ENCODE results near the gene LRRN4. TPM values are rescaled to one million over a fixed set of nuclear protein-coding genes. Genes with fewer than 3 reads are reported as not detected.
"Not testable (repeated sequence)": the region's sequence is repeated elsewhere in the genome, so short reads cannot be mapped to it uniquely, and the experiment has no call there.

The LRRN4 gene
- polyA plus RNA-seq, 1 donor: 0.19 TPM

DNA sequence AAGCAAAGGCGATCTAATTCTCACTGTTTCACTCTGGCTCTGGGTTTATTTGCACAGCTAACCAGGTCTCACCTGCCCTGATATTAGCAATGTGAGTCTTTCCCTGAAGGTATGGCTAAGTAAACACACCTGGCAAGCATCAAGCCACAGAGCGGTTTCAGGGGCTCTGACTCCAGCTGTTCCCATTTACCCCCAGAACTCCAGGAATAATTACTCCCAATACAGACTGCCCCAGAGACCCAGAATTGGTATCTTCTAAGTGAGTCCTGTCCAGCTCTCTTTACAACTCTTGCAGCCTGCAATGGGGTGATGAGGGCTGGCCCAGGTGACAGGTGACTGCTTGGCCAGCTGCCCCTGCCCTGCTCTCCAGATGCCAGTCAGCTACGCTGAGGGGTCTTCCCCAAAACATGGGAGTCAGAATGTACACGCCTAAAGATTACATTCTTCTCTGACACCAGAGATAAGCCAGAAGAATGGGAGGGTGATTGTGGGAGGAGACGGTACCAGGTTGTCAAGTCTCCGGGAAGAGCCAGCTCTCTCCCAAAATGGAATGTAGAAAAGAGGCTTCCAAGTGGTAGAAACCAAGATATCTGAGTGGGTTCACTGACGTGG is 4.9 kb upstream of the LRRN4 start:
- no peak for DNase-seq (ENCODE audit: low read depth)

DNA sequence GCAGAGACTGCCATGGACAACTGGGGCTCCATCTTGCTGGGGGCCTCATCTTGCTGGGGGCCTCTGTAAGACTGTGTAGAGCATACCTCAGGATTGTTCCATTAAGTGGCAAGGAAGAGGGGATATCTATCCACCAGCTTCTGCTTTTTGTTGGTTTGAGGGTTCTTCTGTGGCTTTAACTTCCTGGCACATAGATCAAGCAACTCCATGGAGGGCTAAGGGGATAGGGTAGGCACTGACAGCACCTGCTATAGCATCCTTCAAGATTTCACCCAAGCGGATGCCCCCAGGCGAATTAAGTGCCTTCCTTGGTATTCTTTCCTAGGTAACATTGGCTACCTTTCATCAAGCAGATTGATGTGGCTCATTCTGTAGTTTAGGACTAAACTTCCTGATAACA is 3.8 kb upstream of the LRRN4 start:
- no peak for DNase-seq (ENCODE audit: low read depth)

DNA sequence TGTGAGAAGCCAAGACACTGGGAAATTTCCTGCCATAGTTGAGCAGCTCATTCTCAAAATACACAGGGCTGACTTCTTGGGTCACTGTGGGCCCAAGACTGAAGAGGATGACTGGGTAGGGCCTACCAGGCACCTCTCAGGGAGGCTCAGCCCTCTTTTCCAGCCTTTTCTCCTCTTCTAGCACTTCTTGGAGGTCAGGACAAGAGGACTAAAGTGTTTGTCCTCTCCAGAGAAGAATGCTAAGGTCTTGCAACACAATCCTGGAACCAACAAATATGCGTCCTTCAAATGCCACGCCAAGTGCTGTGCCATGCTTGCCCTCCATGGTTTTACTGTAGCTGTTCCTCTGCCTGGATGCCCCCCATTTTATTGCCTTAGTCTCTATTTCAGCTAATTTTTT is 3.3 kb upstream of the LRRN4 start:
- DNase-seq (ENCODE audit: low read depth): no peak

DNA sequence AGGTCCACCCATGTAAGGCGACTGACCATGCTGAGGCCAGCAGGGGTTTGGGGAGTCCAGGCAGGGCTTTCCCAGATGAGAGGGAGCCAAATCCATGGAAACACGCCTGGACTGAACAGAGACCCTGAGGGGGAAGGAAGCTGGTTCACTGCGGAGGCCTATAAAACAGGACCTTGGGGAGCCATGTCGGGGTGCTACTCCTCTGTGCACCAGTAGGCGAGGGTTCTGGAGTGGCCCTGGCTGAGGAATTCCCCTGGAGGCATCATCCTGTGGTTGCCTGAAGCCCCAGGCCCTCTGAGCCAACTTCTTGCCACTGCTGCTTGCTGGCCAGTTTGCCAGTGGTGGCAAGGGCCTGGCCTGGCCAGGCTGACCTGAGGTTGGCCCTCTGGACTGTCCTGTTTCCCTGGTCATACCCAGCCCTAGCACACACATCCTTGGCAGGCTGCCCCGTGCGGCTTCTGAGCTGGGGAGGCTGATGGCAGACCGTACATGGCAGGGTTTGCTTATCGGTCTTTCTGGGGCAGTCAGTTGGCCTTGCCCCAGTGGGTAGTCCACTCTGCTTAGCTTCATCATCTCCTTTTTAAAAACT is 2.2 kb upstream of the LRRN4 start:
- DNase-seq (ENCODE audit: low read depth): no peak

DNA sequence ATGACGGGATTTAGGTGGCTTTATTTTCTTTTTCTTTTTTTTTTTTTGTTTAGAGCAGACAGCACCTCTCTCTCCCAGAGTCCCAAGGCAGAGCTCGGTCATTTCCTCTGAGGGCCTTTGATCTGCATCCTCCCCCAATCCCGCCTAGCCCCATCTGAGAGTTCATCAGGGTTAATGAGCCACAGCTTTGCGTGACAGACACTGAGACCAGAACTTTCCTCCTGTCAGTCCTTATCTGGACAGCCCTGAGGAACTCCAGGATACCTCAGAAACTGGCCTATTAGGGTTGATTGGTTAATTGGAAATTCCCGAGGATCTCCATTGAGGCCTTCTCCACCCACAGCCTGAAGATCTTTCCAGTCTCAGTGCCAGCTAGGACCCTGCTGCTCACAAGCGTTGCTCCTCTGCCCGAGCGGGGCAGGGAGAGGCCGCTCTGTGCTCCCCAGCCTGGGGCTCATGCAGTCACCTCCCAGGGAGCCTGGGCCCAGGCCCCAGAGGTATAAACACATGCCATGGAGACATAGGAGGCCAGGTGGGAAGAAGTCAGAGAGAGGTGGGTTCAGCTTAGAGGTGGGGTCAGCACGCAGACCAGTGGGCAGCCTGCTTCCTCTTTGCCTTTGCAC is 1.4 kb upstream of the LRRN4 start:
- DNase-seq (ENCODE audit: low read depth): no peak

DNA sequence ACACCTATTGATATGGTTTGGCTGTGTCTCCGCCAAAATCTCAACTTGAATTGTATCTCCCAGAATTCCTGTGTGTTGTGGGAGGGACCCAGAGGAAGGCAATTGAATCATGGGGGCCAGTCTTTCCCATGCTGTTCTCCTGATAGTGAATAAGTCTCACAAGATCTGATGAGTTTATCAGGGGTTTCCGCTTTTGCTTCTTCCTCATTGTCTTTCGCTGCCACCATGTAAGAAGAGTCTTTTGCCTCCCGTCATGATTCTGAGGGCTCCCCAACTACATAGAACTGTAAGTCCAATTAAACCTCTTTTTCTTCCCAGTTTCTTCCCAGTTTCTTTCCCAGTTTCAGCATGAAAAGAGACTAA is 810 bp upstream of the LRRN4 start:
- not testable (repeated sequence) for DNase-seq (ENCODE audit: low read depth)

DNA sequence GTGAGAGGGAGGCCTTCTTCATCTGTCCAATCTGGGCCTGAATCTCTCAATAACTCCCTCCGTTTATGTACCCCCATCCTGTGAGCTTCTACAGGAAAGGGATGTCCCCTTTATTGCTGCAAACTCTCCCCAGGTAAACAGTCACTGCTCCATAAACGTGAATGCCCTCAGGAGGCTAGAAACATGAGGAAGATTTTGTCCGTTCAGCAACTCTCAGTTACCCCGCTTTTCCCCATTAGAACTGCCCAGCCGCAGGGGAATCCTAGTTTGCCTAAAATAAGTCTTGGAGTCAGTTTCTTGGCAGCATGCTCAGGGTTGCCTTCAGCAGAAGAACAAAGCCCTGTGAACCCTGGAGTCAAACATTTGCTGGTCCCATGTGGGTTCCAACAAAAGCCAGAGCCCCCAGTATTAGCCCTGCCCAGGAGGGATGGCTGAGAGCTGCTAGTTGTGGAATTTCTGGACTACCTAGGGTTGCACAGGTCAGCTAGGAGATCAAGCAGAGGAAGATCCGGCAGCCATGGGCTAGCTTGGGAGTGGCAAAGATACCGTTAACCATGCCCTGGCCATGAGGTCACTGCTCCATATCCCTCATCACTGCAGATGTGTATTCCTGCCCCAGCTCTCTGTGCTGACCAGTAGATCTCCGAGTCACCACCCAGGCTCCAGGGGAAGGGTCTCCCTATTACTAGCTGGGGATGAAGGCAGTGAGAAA is 640 bp downstream of the LRRN4 start:
- DNase-seq (ENCODE audit: low read depth): no peak

DNA sequence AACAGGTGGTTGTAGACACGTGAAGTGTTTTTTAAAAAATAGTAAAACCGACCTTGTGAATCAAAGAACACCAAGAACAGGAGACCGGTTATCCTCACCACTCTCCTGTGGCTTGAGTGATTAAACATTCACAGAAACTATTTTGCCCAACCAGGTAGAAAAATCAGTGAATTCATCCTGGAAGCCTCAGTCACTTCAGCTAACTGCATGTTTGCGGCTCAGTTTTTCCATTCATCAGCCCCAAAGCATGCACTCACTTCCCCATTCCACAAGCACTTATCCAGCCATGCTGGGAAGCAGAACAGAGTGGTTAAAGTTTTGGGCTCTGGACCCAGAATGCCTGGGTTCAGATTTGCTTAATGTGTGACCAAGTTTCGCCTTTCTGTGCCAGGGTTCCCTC is 2.4 kb downstream of the LRRN4 start:
- DNase-seq (ENCODE audit: low read depth): peak; percentile 17

DNA sequence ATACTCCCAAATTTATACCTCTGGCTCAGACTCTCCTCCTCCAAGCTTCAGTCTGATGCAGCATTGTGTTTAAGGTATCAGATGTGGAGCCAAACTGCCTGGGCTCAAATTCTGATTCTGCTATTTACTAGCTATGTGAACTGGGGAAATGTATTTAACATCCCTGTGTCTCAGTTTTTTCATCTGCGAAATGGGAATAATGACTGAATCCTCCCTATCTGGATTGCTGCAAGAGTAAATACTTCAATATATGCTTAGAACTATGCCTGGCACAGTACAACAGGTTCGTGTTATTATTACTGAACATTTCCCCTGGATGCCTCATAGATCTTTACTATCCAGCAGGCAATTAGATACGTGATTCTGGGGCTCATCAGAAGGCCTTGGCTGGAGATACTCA is 5.5 kb downstream of the LRRN4 start:
- no peak for DNase-seq (ENCODE audit: low read depth)

DNA sequence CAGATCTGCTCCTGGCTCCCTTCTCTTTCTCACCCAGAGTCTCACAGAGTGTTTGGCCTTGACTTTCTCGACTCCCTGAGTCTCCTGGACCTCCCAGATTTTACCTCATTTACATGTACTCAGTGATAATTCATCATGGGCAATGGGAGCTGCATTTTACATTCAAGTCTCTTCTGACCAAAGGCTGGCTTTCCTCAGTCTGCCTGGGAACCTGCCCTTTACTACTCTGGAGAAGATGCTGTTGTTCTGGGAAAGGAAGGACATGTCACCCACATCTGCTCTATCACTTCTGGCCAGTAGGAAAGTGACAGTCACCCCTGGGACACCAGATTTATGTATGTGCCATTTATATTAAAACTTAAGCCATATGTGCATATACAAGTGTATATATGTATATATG is 7.4 kb downstream of the LRRN4 start:
- no peak for DNase-seq (ENCODE audit: low read depth)

DNA sequence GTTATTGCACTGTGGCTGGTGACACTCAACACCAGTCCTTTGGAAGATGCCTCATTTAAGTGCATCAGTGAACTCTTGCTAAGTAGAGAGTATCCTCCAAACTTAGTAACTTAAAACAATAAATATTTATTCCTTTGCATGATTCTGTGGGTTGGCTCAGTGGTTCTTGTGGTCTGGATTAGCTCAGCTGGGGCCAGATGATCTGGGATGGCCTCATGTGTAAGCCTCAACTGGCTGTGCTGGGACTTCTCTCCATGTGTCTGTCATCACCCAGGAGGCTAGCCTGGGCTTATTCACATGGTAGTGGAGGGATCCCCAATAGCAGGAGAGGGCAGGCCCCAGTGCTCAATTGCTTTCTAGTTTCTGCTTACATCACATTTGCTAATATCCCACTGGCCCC is 8.3 kb downstream of the LRRN4 start:
- no peak for DNase-seq (ENCODE audit: low read depth)

DNA sequence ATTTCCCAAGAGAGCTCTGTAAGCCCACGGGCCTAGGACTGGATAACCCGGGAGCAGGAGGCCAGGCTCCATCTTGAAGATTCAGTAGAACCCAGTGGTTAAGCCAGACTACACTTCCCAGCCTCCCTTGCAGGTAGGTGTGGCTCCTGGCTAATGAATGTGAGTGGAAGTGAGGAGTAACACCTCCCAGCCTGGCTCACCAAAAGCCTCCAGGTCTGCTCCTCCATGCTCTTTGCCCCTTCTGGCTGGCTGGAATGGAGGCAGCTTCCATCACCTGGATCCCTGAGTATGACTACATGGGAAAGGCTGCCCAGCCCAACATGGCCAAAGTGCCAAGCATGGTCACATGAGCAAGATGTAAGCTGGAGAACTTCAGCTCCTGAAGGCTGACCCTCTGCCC is 9.7 kb downstream of the LRRN4 start:
- DNase-seq (ENCODE audit: low read depth): no peak

DNA sequence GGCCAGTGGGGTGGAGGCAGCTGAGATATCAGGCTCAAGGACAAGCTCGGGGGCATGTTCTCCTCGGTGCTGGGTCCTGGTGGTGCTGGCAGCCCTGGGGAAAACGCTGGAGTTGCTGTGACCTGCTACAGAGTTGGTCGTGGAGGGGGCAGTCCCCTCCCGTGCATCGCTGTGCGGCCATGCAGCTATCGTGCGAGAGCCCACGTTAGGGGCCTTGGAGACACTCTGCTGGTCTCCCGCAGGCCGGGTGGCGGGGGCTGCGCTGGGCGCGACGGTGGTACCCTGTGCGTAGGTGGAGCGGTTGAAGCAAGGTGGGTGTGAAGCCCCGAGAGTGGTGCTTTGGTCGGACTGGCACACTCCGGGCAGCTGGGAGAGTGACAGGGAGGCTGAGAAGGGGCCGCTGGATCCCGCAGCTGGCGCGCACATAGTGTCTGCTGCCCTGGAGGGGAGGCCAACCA is 12.0 kb downstream of the LRRN4 start:
- no peak for DNase-seq (ENCODE audit: low read depth)

DNA sequence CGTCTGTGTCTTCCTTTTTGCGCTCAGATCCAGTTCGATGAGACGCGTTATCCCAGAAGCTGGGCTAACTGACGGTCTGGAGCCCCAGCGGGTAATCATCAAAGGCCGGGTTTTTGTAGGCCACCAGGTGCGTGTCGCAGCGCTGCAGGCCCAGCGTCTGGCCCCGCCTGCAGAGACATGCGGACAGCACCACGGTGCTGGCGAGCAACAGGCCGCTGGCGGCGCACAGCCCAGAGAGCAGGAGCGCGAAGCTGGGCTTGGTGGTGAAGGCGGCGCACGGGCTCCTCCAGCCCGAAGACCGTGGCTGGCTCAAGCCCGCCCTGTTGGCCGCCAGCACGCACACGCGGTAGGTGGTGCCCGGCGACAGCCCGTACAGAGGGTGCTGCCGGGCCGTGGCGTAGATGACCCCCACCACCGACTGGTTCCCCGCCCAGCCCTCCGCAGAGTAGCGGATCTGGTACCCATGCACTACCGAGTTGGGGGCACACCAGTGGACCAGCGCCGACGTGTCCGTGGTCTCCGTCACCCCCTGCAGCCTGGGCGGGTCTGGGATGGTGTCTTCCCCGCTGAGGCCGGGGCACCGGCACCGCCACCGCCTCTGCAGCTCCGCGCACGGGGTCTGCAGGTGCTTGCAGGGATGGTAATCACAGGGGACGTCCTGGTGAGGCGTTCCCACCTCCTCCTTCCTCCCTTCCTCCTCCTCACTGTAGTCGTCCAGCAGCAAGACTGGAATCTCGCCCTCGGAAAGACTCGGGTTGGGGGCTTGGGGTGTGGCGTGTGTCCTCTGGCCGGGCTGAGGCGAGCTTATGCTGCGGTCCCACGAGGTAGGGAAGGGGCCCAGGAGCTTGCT is 12.7 kb downstream of the LRRN4 start:
- DNase-seq (ENCODE audit: low read depth): no peak

DNA sequence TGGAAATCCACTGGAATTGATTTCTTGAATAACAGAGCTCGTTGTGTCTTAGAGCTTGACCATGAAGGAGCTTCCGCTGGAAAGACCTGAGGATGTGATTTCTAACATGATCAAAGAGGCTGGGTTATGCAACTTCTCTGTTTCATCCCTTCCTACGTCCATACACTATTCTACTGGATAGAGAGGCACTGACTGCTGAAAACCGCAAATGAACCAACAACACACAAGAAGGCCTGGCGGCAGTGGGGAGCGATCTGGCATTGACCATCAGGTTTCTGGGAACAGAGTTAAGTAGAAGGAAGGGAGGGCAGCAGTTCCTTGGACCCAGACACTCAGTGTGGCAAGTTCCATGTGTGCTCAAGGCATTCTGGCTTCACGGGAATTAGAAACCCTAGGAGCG is 13.3 kb downstream of the LRRN4 start:
- DNase-seq (ENCODE audit: low read depth): no peak

DNA sequence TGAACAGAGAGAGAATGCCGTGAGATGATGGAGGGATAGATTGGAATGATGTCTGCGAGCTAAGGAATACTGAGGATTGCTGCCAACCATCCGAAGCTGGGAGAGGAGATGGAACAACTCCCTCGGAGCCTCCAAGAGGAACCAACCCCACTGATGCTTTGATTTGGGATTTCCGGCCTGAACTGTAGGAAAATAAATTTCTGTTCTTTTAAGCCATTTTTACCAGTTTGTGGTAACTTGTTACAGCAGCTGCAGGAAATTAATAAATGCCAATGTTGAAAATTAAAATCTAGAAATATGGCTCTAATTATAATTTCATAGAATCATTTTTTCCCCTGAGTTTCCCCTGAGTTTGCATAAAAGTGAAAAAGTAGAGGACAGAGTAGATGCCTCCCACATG is 14.1 kb downstream of the LRRN4 start:
- no peak for DNase-seq (ENCODE audit: low read depth)

DNA sequence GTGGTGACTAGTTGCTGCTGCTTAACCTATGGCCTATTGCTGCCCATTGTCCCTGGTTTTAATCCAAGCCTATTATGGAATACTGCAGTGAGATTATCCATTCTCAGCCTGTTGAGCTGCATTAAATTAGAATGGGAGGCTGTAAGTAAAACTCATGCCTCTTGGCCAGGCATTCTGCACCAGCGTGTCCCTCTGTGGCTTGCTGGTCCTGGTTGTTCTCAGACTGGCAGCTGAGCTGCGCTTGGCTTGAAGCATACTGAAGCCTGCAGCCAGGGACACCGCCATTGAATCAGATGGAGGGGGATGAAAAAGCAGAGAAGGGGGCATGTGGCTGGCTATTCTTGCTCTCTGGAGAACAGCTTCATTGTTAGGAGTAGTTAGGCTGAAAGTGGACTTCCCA is 15.6 kb downstream of the LRRN4 start:
- DNase-seq (ENCODE audit: low read depth): no peak

DNA sequence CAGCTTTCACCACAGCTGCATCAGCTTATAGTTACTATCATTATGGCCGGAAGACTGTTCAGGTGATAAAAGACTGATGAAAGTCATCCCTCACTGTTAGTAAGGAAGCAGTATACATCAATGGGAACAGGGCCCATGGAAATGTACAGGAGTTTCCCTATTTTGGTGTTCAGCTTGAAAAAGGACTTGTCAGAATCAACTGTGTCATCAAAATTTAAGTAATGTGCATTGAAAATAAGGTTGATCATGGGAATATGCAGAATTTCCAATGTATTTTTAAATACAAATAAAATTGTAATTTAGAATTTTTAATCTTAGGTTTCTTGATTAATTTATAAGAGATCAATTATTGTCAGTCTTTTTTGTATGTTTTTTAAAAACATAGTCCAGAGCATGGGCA is 16.8 kb downstream of the LRRN4 start:
- DNase-seq (ENCODE audit: low read depth): no peak

DNA sequence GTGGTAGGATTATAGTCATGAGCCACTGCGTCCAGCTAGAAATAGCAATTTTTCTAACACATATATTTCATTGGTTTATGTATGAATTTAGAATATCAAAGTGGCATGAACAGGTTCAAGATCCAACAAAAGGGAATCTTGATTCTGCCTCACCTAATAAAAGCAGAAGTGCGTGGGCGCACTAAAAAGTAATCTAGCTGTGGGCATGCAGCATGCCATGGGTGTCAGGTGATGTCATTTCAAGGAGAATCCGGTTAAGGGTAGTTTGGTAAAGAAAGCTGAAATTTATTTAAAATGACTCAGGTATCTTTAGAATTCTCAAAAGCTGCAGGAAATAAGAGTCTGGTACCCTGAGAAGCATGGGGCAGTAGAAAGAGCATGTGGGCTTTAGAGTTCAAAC is 17.6 kb downstream of the LRRN4 start:
- DNase-seq (ENCODE audit: low read depth): no peak

DNA sequence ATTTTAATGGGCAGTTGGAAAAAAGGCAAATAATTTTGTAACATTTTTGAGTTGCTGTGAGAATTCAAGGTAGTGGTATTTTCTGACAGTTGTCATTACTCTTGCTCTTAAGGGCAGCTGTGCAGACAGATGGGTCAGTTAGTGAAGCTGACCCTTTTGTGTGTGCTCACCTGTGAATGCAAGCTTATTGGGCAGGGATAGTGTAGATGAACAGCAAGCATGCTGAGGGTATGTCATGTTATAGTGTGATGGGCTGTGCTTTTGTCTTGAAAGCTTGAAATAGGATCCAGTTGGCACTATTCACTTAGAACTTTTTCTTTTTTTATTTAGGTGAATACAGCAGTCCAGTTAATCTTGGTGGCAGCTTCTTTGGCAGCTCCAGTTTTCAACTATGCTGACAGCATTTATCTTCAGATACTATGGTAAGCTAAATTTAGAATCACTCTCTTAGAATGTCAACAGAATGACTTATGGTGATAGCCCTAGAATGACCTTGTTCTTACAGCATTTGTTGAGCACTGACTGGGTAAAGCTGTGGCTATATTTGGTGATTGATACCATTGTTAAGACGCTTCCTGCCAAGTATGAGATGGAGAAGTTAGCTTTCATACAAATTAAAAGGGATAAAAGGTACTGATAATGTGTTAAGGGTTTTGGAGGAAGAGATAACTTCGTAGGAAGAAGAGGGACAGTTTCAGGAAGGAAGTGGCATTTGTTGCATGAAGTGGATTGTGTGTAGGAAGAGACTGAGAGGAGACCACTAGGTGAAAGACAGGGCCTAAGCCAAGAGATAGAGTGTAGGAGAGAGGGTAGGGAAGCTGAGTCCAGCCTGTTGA is 19.5 kb downstream of the LRRN4 start:
- no peak for DNase-seq (ENCODE audit: low read depth)

DNA sequence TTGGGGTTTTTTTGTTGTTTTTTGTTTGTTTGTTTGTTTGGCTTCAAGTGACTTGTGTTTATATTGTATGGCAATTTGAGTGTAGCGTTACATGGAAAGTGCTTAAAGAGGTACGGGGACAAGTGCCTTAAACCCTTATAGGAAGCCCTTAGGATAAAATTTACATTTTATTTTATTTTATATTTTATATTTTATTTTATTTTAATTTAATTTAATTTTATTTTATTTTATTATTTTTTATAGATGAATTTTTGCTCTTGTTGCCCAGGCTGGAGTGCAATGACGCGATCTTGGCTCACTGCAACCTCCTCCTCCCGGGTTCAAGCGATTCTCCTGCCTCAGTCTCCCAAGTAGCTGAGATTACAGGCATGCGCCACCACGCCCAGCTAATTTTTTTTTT is 21.0 kb downstream of the LRRN4 start:
- not testable (repeated sequence) for DNase-seq (ENCODE audit: low read depth)

All from forelimb muscle (tissue), 1 donor.